HL-60 (cell line): ENCODE measurements around the gene C1orf21.

Experiments
- DNase-seq, 2 experiments: peaks; one replicate each; pipeline ENCODE4 v3.0.0-alpha.2; 2010 to 2020; ENCODE audit warnings: low read depth in 1 of 2, low spot score in 1 of 2
- H3K27ac ChIP-seq: fragments of 250-450 bp; sonication (Bioruptor Pico); replicated peaks from 2 replicates; pipeline ENCODE4 v1.5.1; 2020; ENCODE audit warnings: mild to moderate bottlenecking, moderate library complexity
- H3K27me3 ChIP-seq: fragments of 250-450 bp; sonication (Bioruptor Pico); 2 replicates; pipeline ENCODE4 v1.5.1; 2021; ENCODE audit warnings: mild to moderate bottlenecking, moderate library complexity; ENCODE audit not compliant: insufficient read depth, poor library complexity, severe bottlenecking
- H3K4me3 ChIP-seq: replicated peaks from 2 replicates; pipeline ENCODE4 v1.5.1; 2011; ENCODE audit warnings: mild to moderate bottlenecking, control low read depth, low read length; ENCODE audit not compliant: insufficient read depth
- CTCF ChIP-seq: IDR thresholded peaks from one replicate; pipeline ENCODE4 v1.5.1; 2011; ENCODE audit warnings: low read length, control low read depth, inconsistent platforms; ENCODE audit not compliant: insufficient read depth
- GABPA ChIP-seq: IDR thresholded peaks from 2 replicates; pipeline ENCODE4 v1.6.1; 2012; ENCODE audit warnings: low read depth
- POLR2AphosphoS5 ChIP-seq: IDR thresholded peaks from 2 replicates; pipeline ENCODE4 v1.6.1; 2012; ENCODE audit warnings: low read depth
- REST ChIP-seq: IDR thresholded peaks from 2 replicates; pipeline ENCODE4 v1.6.1; 2012; ENCODE audit warnings: low read depth; ENCODE audit not compliant: insufficient replicate concordance
- SPI1 ChIP-seq: IDR thresholded peaks from 2 replicates; pipeline ENCODE4 v1.6.1; 2012; ENCODE audit warnings: low read depth, mild to moderate bottlenecking, borderline replicate concordance

The C1orf21 gene

GRCh38 chr1:184489908-184490307 is 103.1 kb downstream of the C1orf21 start:
- Histone ChIP-seq H3K27ac (no peak overlapping the region), H3K4me3 (no peak overlapping the region), H3K27me3 (no peaks in the 10 kb centered on the region)
- TF ChIP-seq CTCF (no peak), REST (no peak), GABPA (no peak), SPI1 (no peak), POLR2AphosphoS5 (no peak)
- DNase-seq, result no peak

- no peak overlapping the region for H3K27ac ChIP-seq
- no peak overlapping the region for H3K4me3 ChIP-seq
- TF ChIP-seq CTCF (no peak), SPI1 (no peak), GABPA (no peak), POLR2AphosphoS5 (no peak), REST (no peak)
- H3K27me3 ChIP-seq, result no peaks in the 10 kb centered on the region
- DNase-seq, result no peak
Measured at GRCh38 chr1:184492536-184492935, 105.7 kb downstream of the C1orf21 start.

DNA sequence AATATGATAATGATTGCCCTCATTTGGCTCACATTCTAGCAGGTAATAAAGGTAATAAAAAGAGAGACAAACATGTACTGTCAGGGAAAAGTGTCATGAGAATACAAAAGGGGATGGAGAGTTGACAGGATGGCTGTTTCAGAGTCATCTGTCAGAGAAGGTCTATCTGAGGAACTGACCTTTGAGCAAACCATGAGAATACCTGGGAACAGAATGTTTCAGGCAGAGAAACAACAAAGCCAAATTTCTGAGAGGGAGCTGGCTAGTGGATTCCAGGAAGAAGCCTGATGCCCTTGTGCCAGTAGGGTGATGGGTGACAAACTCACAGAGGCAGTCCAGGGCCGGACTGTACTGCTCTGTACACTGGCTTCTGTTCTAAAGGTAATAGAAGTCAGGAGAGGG is 107.2 kb downstream of the C1orf21 start:
- TF ChIP-seq POLR2AphosphoS5 (no peak), GABPA (no peak), CTCF (no peak), SPI1 (no peak), REST (no peak)
- Histone ChIP-seq H3K27me3 (no peaks in the 10 kb centered on the region), H3K27ac (no peak overlapping the region), H3K4me3 (no peak overlapping the region)
- no peak for DNase-seq
